Measurements from ENCODE around the gene UBN1. TPM values are rescaled to one million over a fixed set of nuclear protein-coding genes. Genes with fewer than 3 reads are reported as not detected.

UBN1 gene
- total RNA-seq, 4 donors from 2014 or later: 24.5 to 47.4 (median 29.2) TPM

GRCh38 chr16:4890686-4891085 lies 43.4 kb downstream of the UBN1 start:
- WGBS, 2 donors: 95 to 96% methylated on average over 10 to 11 of the region's 16 CpGs
- Histone ChIP-seq H3K27ac (peak overlapping the region in 1 of 4 donors; percentile 4), H3K36me3 (peaks cover 0 to 96% (median 0%) of the 10 kb centered on the region in 3 donors), H3K4me1 (peaks cover 0 to 15% (median 0%) of the 10 kb centered on the region in 4 donors), H3K9me3 (no peaks in the 10 kb centered on the region), H3K4me3 (no peak overlapping the region), H3K27me3 (no peaks in the 10 kb centered on the region)
- DNase-seq (ENCODE audit: low spot score in 2 of 2): no peak
- no peak for TF ChIP-seq EP300 (IDR thresholded peaks at IDR 0.05)
- TF ChIP-seq POLR2A (IDR thresholded peaks at IDR 0.05): no peak
- TF ChIP-seq CTCF (IDR thresholded peaks at IDR 0.05): no peak

- H3K36me3 ChIP-seq: peaks cover 0 to 94% (median 0%) of the 10 kb centered on the region in 3 donors
These were observed 44.0 kb downstream of the UBN1 start for GRCh38 chr16:4891097-4891885.

GRCh38 chr16:4891886-4892216 lies 44.6 kb downstream of the UBN1 start:
- Histone ChIP-seq H3K27me3 (no peaks in the 10 kb centered on the region), H3K36me3 (peaks cover 0 to 88% (median 0%) of the 10 kb centered on the region in 3 donors), H3K4me1 (peaks cover 0 to 15% (median 0%) of the 10 kb centered on the region in 4 donors), H3K4me3 (no peak overlapping the region), H3K9me3 (no peaks in the 10 kb centered on the region), H3K27ac (peak overlapping the region in 1 of 4 donors; percentile 38)
- TF ChIP-seq POLR2A (IDR thresholded peaks at IDR 0.05) (no peak), EP300 (IDR thresholded peaks at IDR 0.05) (no peak), CTCF (IDR thresholded peaks at IDR 0.05) (no peak)
- WGBS, 2 donors: 81 to 84% methylated on average over 12 of the region's 12 CpGs
- DNase-seq (ENCODE audit: low spot score in 2 of 2): no peak

More at GRCh38 chr16:4891097-4891885, 44.0 kb downstream of the UBN1 start:
- WGBS, 2 donors: 80 to 82% methylated on average over 16 of the region's 16 CpGs
- no peaks in the 10 kb centered on the region for H3K9me3 ChIP-seq
- H3K27me3 ChIP-seq: no peaks in the 10 kb centered on the region
- no peak overlapping the region for H3K4me3 ChIP-seq
- no peak for DNase-seq (ENCODE audit: low spot score in 2 of 2)
- H3K4me1 ChIP-seq: peaks cover 0 to 15% (median 0%) of the 10 kb centered on the region in 4 donors
- H3K27ac ChIP-seq: peak overlapping the region in 1 of 4 donors; percentile 38
- TF ChIP-seq CTCF (IDR thresholded peaks at IDR 0.05) (no peak), EP300 (IDR thresholded peaks at IDR 0.05) (no peak), POLR2A (IDR thresholded peaks at IDR 0.05) (no peak)

- Histone ChIP-seq H3K27me3 (no peaks in the 10 kb centered on the region), H3K9me3 (no peaks in the 10 kb centered on the region), H3K36me3 (peaks cover 0 to 84% (median 0%) of the 10 kb centered on the region in 3 donors), H3K4me1 (peaks cover 0 to 15% (median 0%) of the 10 kb centered on the region in 4 donors), H3K4me3 (no peak overlapping the region), H3K27ac (peak overlapping the region in 1 of 4 donors; percentile 38)
- 34 to 49% methylated on average over 22 of the region's 23 CpGs for WGBS, 2 donors
- no peak for DNase-seq (ENCODE audit: low spot score in 2 of 2)
- no peak for TF ChIP-seq CTCF (IDR thresholded peaks at IDR 0.05)
- no peak for TF ChIP-seq EP300 (IDR thresholded peaks at IDR 0.05)
- TF ChIP-seq POLR2A (IDR thresholded peaks at IDR 0.05): no peak
These were observed 45.3 kb downstream of the UBN1 start for GRCh38 chr16:4892361-4893102.

All from tibial nerve (tissue), 4 donors.